H9 (cell line): ENCODE data around the gene C2CD2. TPM values are rescaled to one million over a fixed set of nuclear protein-coding genes. Genes with fewer than 3 reads are reported as not detected.
A peak's percentile ranks its signal among the peaks of the same experiment; 100 is the strongest.

ENCODE experiments used
- DNase-seq: peaks from one replicate; pipeline ENCODE4 v3.0.0-alpha.2; 2017
- H2AFZ ChIP-seq: one replicate; pipeline ENCODE4 v1.6.1; 2013; ENCODE audit warnings: mild to moderate bottlenecking, low read length, control low read depth, moderate library complexity
- H2AK5ac ChIP-seq: 2 replicates; pipeline ENCODE4 v1.6.1; 2013; ENCODE audit warnings: low read length, control low read depth, mixed read lengths; ENCODE audit not compliant: insufficient read length
- H2BK120ac ChIP-seq: one replicate; pipeline ENCODE4 v1.6.1; 2013; ENCODE audit warnings: low read depth, mild to moderate bottlenecking, low read length, control low read depth, inconsistent platforms; ENCODE audit not compliant: poor library complexity, severe bottlenecking
- H2BK12ac ChIP-seq: 2 replicates; pipeline ENCODE4 v1.6.1; 2013; ENCODE audit warnings: low read length, control low read depth, mixed read lengths, low read depth; ENCODE audit not compliant: insufficient read length
- H2BK15ac ChIP-seq: 2 replicates; pipeline ENCODE4 v1.6.1; 2013; ENCODE audit warnings: low read depth, low read length, control low read depth
- H2BK20ac ChIP-seq: one replicate; pipeline ENCODE4 v1.6.1; 2013; ENCODE audit warnings: low read depth, mild to moderate bottlenecking, low read length, control low read depth, inconsistent platforms; ENCODE audit not compliant: poor library complexity, severe bottlenecking
- H2BK5ac ChIP-seq: 2 replicates; pipeline ENCODE4 v1.6.1; 2013; ENCODE audit warnings: low read length, control low read depth, mixed read lengths; ENCODE audit not compliant: insufficient read length
- H3K14ac ChIP-seq: 2 replicates; pipeline ENCODE4 v1.6.1; 2013; ENCODE audit warnings: low read length, control low read depth; ENCODE audit not compliant: insufficient read depth
- H3K18ac ChIP-seq: 2 replicates; pipeline ENCODE4 v1.6.1; 2013; ENCODE audit warnings: low read depth, mild to moderate bottlenecking, mixed read lengths, low read length, control low read depth; ENCODE audit not compliant: insufficient read length
- H3K23ac ChIP-seq: 2 replicates; pipeline ENCODE4 v1.6.1; 2013; ENCODE audit warnings: low read length, control low read depth, mixed read lengths, low read depth; ENCODE audit not compliant: insufficient read length
- H3K23me2 ChIP-seq: 2 replicates; pipeline ENCODE4 v1.6.1; 2013; ENCODE audit warnings: low read depth, mild to moderate bottlenecking, mixed read lengths, low read length, control low read depth; ENCODE audit not compliant: insufficient read length, poor library complexity, severe bottlenecking
- H3K27ac ChIP-seq: 2 replicates; pipeline ENCODE4 v1.5.1; 2013; ENCODE audit warnings: low read length, control low read depth, mixed read lengths, low read depth; ENCODE audit not compliant: insufficient read length
- H3K27me3 ChIP-seq: 2 replicates; pipeline ENCODE4 v1.6.1; 2013; ENCODE audit warnings: low read length, control low read depth, inconsistent platforms; ENCODE audit not compliant: insufficient read depth
- H3K4ac ChIP-seq: 2 replicates; pipeline ENCODE4 v1.6.1; 2013; ENCODE audit warnings: low read depth, mild to moderate bottlenecking, control low read depth, inconsistent platforms, low read length, moderate library complexity
- H3K4me1 ChIP-seq: 2 replicates; pipeline ENCODE4 v1.6.1; 2013; ENCODE audit warnings: low read length, control low read depth, inconsistent platforms; ENCODE audit not compliant: insufficient read depth
- H3K4me2 ChIP-seq: 2 replicates; pipeline ENCODE4 v1.6.1; 2013; ENCODE audit warnings: low read length, control low read depth, mixed read lengths; ENCODE audit not compliant: insufficient read length, insufficient read depth
- H3K56ac ChIP-seq: 2 replicates; pipeline ENCODE4 v1.6.1; 2013; ENCODE audit warnings: low read depth, mild to moderate bottlenecking, mixed read lengths, low read length, control low read depth; ENCODE audit not compliant: insufficient read length
- H3K79me1 ChIP-seq: 2 replicates; pipeline ENCODE4 v1.6.1; 2013; ENCODE audit warnings: low read depth, mild to moderate bottlenecking, moderate library complexity, low read length, control low read depth, inconsistent platforms; ENCODE audit not compliant: insufficient read depth, poor library complexity, severe bottlenecking
- H3K79me2 ChIP-seq: 2 replicates; pipeline ENCODE4 v1.6.1; 2013; ENCODE audit warnings: low read length, control low read depth, inconsistent platforms; ENCODE audit not compliant: insufficient read depth
- H3K9ac ChIP-seq: 2 replicates; pipeline ENCODE4 v1.6.1; 2013; ENCODE audit warnings: low read length, control low read depth, mixed read lengths; ENCODE audit not compliant: insufficient read length; ENCODE audit errors: extremely low read depth
- H3K9me3 ChIP-seq: one replicate; pipeline ENCODE4 v1.6.1; 2013; ENCODE audit warnings: low read depth, low read length, inconsistent platforms; ENCODE audit not compliant: control insufficient read depth
- H3T11ph ChIP-seq: one replicate; pipeline ENCODE4 v1.6.1; 2013; ENCODE audit warnings: mild to moderate bottlenecking, low read length, control low read depth, inconsistent platforms
- H4K20me1 ChIP-seq: one replicate; pipeline ENCODE4 v1.6.1; 2013; ENCODE audit not compliant: control insufficient read depth, insufficient read length, insufficient read depth
- H4K5ac ChIP-seq: 2 replicates; pipeline ENCODE4 v1.6.1; 2013; ENCODE audit warnings: low read depth, mild to moderate bottlenecking, mixed read lengths, low read length, control low read depth; ENCODE audit not compliant: insufficient read length
- H4K8ac ChIP-seq: replicated peaks from 2 replicates; pipeline ENCODE4 v1.6.1; 2013; ENCODE audit warnings: low read length, control low read depth, mixed read lengths, low read depth; ENCODE audit not compliant: insufficient read length
- H4K91ac ChIP-seq: 2 replicates; pipeline ENCODE4 v1.6.1; 2013; ENCODE audit warnings: low read depth, mild to moderate bottlenecking, moderate library complexity, mixed read lengths, low read length, control low read depth; ENCODE audit not compliant: insufficient read length
- H3K27ac Mint-ChIP-seq, 3 experiments: 2 replicates in 2 of 3; 3 replicates in 1 of 3; pipeline ENCODE4 v1.8.0; 2020 to 2021; ENCODE audit warnings: mixed read lengths in 3 of 3, mild to moderate bottlenecking in 1 of 3, moderate library complexity in 1 of 3
- H3K27me3 Mint-ChIP-seq: 2 replicates; pipeline ENCODE4 v1.8.0; 2021; ENCODE audit warnings: low read depth, mild to moderate bottlenecking, moderate library complexity, mixed read lengths
- H3K36me3 Mint-ChIP-seq, 3 experiments: 2 replicates in 2 of 3; 3 replicates in 1 of 3; pipeline ENCODE4 v1.8.0; 2020 to 2021; ENCODE audit warnings: low read depth in 3 of 3, mixed read lengths in 3 of 3; ENCODE audit not compliant: insufficient read depth in 1 of 3
- H3K4me1 Mint-ChIP-seq, 2 experiments: 2 replicates each; pipeline ENCODE4 v1.8.0; 2020; ENCODE audit warnings: mixed read lengths in 2 of 2
- H3K4me3 Mint-ChIP-seq, 2 experiments: 2 replicates in 1 of 2; 3 replicates in 1 of 2; pipeline ENCODE4 v1.8.0; 2020 to 2021; ENCODE audit warnings: mild to moderate bottlenecking in 2 of 2, mixed read lengths in 2 of 2, moderate library complexity in 1 of 2
- H3K9me3 Mint-ChIP-seq, 2 experiments: 2 replicates in 1 of 2; 3 replicates in 1 of 2; pipeline ENCODE4 v1.8.0; 2020; ENCODE audit warnings: mild to moderate bottlenecking in 2 of 2, mixed read lengths in 2 of 2, moderate library complexity in 1 of 2
- WGBS: extraction: QIAGEN DNeasy Blood & Tissue Kit; methylation state at CpG from one replicate; pipeline ENCODE4 v1.1.7; 2013; ENCODE audit warnings: missing lambda C conversion rate, low lambda C conversion rate, mixed read lengths; ENCODE audit not compliant: insufficient read length; ENCODE audit errors: extremely low coverage; 5-methylcytosine and 5-hydroxymethylcytosine counted together
- total RNA-seq: library from RNA; stranded (reverse); gene quantifications from 2 replicates; pipeline ENCODE4 v1.2.1, GENCODE V29; 2021
- TF ChIP-seq, protein P1 (sequence below): fragments of 200-600 bp; sonication (generic); conservative IDR thresholded peaks from 3 replicates; pipeline ENCODE4 v1.8.0; 2021; ENCODE audit warnings: antibody characterized with exemption, mild to moderate bottlenecking

Gene C2CD2
- total RNA-seq, 1 experiment from 2014 or later: 14.6 TPM

DNA sequence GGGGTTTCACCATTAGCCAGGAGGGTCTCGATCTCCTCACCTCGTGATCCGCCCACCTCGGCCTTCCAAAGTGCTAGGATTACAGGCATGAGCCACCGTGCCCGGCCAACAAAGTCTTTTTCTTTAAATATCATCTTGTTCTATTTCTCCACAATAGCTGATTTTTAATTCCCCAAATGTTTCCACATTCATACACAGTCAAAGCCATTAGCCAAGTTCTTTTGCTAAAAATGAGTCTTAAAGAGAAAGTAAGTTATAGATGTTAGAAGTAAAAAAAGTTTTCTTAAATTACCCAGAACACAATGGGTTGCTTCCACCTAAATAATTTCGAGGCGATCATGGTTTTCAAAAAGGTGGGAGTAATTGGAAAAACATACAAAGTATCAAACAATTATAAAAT lies 30.6 kb downstream of the C2CD2 start:
- DNase-seq: no peak
- Histone ChIP-seq H3K27me3 (no peaks in the 10 kb centered on the region), H3K79me2 (no peaks in the 10 kb centered on the region), H4K91ac (no peak overlapping the region), H4K5ac (no peak overlapping the region), H3K56ac (no peak overlapping the region), H2BK20ac (no peak overlapping the region), H3T11ph (no peak overlapping the region), H3K23me2 (no peaks in the 10 kb centered on the region), H3K4me2 (no peak overlapping the region), H4K20me1 (no peaks in the 10 kb centered on the region), H3K9ac (no peak overlapping the region), H3K4me1 (peaks cover 4% of the 10 kb centered on the region), H2AK5ac (no peak overlapping the region), H2AFZ (no peak overlapping the region), H4K8ac (no peak overlapping the region), H2BK120ac (no peak overlapping the region), H3K23ac (no peak overlapping the region), H2BK15ac (no peak overlapping the region), H3K18ac (no peak overlapping the region), H3K9me3 (no peaks in the 10 kb centered on the region), H2BK12ac (no peak overlapping the region), H3K27ac (no peak overlapping the region), H3K14ac (no peak overlapping the region), H3K79me1 (no peaks in the 10 kb centered on the region), H2BK5ac (no peak overlapping the region), H3K4ac (no peak overlapping the region)
- H3K27ac Mint-ChIP-seq: peak overlapping the region in 1 of 3 experiments; percentile 37; a peak in 2 of 7 replicates
- peaks cover 20 to 34% of the 10 kb centered on the region in 2 experiments for H3K4me1 Mint-ChIP-seq
- no peaks in the 10 kb centered on the region for H3K9me3 Mint-ChIP-seq
- H3K4me3 Mint-ChIP-seq: no peak overlapping the region
- TF ChIP-seq, protein P1, sequence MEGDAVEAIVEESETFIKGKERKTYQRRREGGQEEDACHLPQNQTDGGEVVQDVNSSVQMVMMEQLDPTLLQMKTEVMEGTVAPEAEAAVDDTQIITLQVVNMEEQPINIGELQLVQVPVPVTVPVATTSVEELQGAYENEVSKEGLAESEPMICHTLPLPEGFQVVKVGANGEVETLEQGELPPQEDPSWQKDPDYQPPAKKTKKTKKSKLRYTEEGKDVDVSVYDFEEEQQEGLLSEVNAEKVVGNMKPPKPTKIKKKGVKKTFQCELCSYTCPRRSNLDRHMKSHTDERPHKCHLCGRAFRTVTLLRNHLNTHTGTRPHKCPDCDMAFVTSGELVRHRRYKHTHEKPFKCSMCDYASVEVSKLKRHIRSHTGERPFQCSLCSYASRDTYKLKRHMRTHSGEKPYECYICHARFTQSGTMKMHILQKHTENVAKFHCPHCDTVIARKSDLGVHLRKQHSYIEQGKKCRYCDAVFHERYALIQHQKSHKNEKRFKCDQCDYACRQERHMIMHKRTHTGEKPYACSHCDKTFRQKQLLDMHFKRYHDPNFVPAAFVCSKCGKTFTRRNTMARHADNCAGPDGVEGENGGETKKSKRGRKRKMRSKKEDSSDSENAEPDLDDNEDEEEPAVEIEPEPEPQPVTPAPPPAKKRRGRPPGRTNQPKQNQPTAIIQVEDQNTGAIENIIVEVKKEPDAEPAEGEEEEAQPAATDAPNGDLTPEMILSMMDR: no peak
- no peaks in the 10 kb centered on the region for H3K27me3 Mint-ChIP-seq
- no CpG with 5 or more reads among the region's 8 CpGs for WGBS
- peaks cover 0 to 1% (median 0%) of the 10 kb centered on the region in 3 experiments; a peak in 2 of 7 replicates for H3K36me3 Mint-ChIP-seq
